ENCODE results near the gene ING1.

ING1 gene

DNA sequence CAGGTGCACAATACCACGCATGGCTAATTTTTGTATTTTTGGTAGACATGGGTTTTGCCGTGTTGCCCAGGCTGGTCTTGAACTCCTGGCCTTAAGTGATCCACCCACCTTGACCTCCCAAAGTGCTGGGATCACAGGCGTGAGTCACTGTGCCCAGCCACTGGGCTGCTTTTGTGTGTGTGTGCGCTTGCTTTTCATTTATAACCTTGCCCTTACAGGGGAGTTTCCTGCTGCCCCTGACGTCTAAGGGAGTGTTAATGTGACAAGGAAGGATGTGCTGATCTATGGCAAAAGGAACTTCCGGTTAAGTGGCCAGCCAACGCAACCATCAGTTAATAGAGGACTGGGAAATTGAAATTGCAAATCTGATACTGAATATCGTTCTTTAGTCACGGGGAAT is 57.7 kb downstream of the ING1 start:
- no peak for DNase-seq (ENCODE audit: low read depth in 2 of 2)

DNA sequence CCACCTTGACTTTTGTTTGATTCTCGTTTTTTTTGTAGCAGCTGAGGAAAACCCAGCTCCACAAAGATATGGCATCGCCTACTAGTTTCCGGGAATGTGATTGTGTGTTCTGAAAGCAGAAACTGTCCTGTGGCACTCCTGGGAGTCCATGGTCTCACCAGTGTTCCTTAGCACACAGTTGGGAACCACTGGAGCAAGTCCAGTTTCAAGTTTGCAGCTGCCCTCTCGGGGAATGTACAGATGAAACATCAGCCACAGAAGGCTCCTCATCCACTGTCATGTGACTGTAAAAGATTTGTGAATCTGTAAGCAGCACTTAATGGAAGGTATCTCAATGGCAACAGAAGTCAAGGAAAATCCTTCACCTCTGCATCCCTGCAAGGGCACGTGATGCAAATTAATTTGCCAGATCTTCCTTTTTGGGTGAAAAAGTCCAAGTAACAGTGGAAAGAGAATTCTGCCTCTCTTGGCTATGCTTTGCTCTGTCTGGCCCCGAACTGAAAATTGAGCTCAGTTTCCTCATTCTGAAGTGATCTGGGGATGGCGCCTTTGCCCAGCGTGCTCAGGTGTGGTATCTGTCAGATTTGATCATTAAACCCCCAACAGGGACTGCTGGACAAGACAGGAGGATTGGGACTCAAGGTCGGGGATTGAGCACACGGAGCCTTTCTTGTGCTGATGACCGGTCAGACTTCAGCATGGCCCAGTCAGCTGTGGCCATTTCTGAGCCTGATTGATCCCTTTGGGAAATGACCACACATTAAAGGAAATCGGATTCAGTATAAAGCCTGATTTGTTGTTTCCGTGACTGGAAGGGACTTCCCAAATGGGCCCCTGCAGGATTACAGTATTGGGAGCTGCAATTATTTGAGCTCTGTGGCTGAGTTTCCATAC is 58.8 kb downstream of the ING1 start:
- DNase-seq (ENCODE audit: low read depth in 2 of 2) = no peak

All from fibroblast of skin of left quadriceps (primary cell).